K562 (cell line): ENCODE measurements around the gene ERN1. TPM values are rescaled to one million over a fixed set of nuclear protein-coding genes. Genes with fewer than 3 reads are reported as not detected.

Experiments
- DIDO1 ChIP-seq: fragments of 450-650 bp; IDR thresholded peaks from 2 replicates; pipeline ENCODE4 v1.6.1; 2016; ENCODE audit warnings: low read depth, missing biosample characterization, missing genetic modification characterization
- EWSR1 ChIP-seq: fragments of 450-650 bp; IDR thresholded peaks from 2 replicates; pipeline ENCODE4 v1.6.1; 2018; ENCODE audit warnings: borderline replicate concordance, mild to moderate bottlenecking, low read depth, moderate library complexity; ENCODE audit not compliant: partially characterized antibody
- HDAC8 ChIP-seq: fragments of 450-650 bp; IDR thresholded peaks from 2 replicates; pipeline ENCODE4 v1.6.1; 2016; ENCODE audit warnings: mild to moderate bottlenecking, missing genetic modification characterization, moderate library complexity, missing compliant biosample characterization
- HNRNPK ChIP-seq: fragments of 200-400 bp; formaldehyde crosslinking; IDR thresholded peaks from one replicate; pipeline ENCODE4 v1.6.1; 2018; ENCODE audit warnings: mild to moderate bottlenecking, low read depth, low read length; ENCODE audit not compliant: poor library complexity, severe bottlenecking
- KLF13 ChIP-seq: fragments of 450-650 bp; IDR thresholded peaks from 2 replicates; pipeline ENCODE4 v1.6.1; 2016; ENCODE audit warnings: missing genetic modification characterization, low read depth, mild to moderate bottlenecking, missing compliant biosample characterization, moderate library complexity, borderline replicate concordance
- NONO ChIP-seq, 2 experiments: fragments of 200-400 bp in 1 of 2; fragments of 450-650 bp in 1 of 2; formaldehyde crosslinking in 1 of 2; IDR thresholded peaks; 2 replicates each; pipeline ENCODE4 v1.6.1; 2017; ENCODE audit warnings: low read depth in 2 of 2, mild to moderate bottlenecking in 2 of 2, moderate library complexity in 2 of 2, low read length in 1 of 2
- POU5F1 ChIP-seq: fragments of 150-350 bp; IDR thresholded peaks from 2 replicates; pipeline ENCODE4 v1.6.1; 2014; ENCODE audit warnings: borderline replicate concordance, low read length, low read depth, mild to moderate bottlenecking; ENCODE audit not compliant: partially characterized antibody
- RBFOX2 ChIP-seq: fragments of 200-400 bp; formaldehyde crosslinking; IDR thresholded peaks from 2 replicates; pipeline ENCODE4 v1.6.1; 2017; ENCODE audit warnings: low read depth, mild to moderate bottlenecking, low read length, moderate library complexity
- SUPT5H ChIP-seq: fragments of 450-650 bp; IDR thresholded peaks from 2 replicates; pipeline ENCODE4 v1.6.1; 2016
- ZNF121 ChIP-seq: sonication (generic); formaldehyde crosslinking; conservative IDR thresholded peaks from 2 replicates; pipeline ENCODE4 v1.8.0; 2022; ENCODE audit warnings: missing genetic modification reagents
- ZNF197 ChIP-seq: fragments of 200-800 bp; sonication (Bioruptor generic); IDR thresholded peaks from 2 replicates; pipeline ENCODE4 v1.6.1; 2016; ENCODE audit warnings: low read depth, missing genetic modification characterization, missing compliant biosample characterization
- ZNF699 ChIP-seq: fragments of 250-450 bp; sonication (Bioruptor Pico); IDR thresholded peaks from 2 replicates; pipeline ENCODE4 v1.8.0; 2021; ENCODE audit warnings: mild to moderate bottlenecking, moderate library complexity; ENCODE audit not compliant: insufficient replicate concordance
- polyA plus RNA-seq, 8 experiments: library from polyadenylated mRNA; depleted of rRNA in 4 of 8; stranded (reverse) in 5 of 8; unstranded in 3 of 8; fragments of >200 nt; fragmentation: Nextera tagmentation in 2 of 8; fragmentation: Illumina TruSeq in 1 of 8; extraction: Ambion mirVana in 2 of 8; extraction: Trizol in 1 of 8; gene quantifications; 2 replicates each; pipeline versions ENCODE4 v1.2.1 to v1.2.3, GENCODE V29; 2011 to 2014; ENCODE audit warnings: inconsistent platforms in 1 of 8, missing spikeins in 1 of 8
- total RNA-seq, 7 experiments: library from RNA; depleted of rRNA in 6 of 7; stranded (reverse); fragments of >200 nt in 6 of 7; fragmentation: Illumina TruSeq in 2 of 7; extraction: Trizol in 2 of 7; gene quantifications; 2 replicates each; pipeline versions ENCODE4 v1.2.1 to v1.2.3, GENCODE V29; 2011 to 2021; ENCODE audit warnings: low replicate concordance in 1 of 7
- TF ChIP-seq, protein P1 (sequence below): sonication (generic); formaldehyde crosslinking; IDR thresholded peaks from 2 replicates; pipeline ENCODE4 v1.8.1; 2022; ENCODE audit warnings: missing genetic modification reagents
- TF ChIP-seq, protein P2 (sequence below): sonication (generic); formaldehyde crosslinking; IDR thresholded peaks from 2 replicates; pipeline ENCODE4 v1.9.0; 2022; ENCODE audit warnings: mild to moderate bottlenecking, missing genetic modification reagents
- TF ChIP-seq, protein P3 (sequence below): fragments of 450-650 bp; IDR thresholded peaks from one replicate; pipeline ENCODE4 v1.6.1; 2018; ENCODE audit warnings: mild to moderate bottlenecking, moderate library complexity; ENCODE audit not compliant: partially characterized antibody
- TF ChIP-seq, protein P4 (sequence below): fragments of 200-800 bp; sonication (Bioruptor generic); IDR thresholded peaks from 2 replicates; pipeline ENCODE4 v1.6.1; 2016; ENCODE audit warnings: missing genetic modification characterization, missing compliant biosample characterization
- TF ChIP-seq, protein P5 (sequence below): fragments of 250-450 bp; sonication (Bioruptor Pico); IDR thresholded peaks from 2 replicates; pipeline ENCODE4 v1.8.0; 2021; ENCODE audit warnings: borderline replicate concordance, mild to moderate bottlenecking, moderate library complexity; ENCODE audit not compliant: poor library complexity, severe bottlenecking

The ERN1 gene
- total and polyA plus RNA-seq, 9 of the 15 experiments (the other 6 are each of a cell fraction or from before 2014, with no cell fraction given): 2.1 to 22.5 (median 7.3) TPM

DNA sequence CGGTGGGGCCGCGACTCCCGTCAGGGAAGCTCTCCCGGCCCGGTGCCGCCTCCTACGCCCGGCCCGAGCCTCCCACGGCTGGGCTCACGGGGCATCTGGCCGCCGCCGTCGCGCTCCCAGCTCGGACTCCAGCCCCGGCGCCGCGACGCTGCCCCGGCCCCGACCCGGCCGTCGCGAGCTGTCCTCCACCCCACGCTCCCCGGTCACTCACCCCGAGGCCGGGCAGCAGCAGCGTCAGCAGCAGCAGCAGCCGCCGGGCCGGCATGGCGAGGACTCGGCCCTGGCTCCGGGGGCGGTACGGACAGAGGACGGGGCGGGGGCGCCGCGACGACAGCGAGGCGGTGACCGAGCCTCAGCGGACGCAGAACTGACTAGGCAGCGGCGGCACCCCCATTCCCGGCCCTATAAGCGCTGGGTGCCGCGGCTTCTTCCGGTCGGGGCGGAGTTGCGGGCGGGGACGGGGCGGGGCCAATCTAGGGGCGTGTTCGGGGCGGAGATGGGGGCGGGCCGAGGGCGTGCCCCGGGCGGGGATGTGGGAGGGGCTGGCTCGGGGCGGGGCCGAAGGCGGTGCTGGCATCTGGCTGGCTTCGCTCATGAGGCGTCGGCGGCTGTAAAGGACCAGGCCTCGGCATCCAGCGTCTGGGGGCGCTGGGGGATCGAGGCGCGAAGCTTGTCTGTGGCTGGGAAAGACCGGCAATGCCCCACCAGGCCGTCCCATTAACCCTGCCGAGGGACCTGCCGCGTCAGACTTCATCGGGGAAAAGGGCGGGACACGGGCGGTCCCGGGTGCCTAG, at the start of gene ERN1 (continued):
- TF ChIP-seq HDAC8: 0 out of 2 replicates have a peak, but pooled peaks have one; percentile 27
- TF ChIP-seq KLF13 (tag): 0 out of 2 replicates have a peak, but pooled peaks have one; percentile 26
- TF ChIP-seq POU5F1: no peak
- no peak for TF ChIP-seq DIDO1 (tag)
- no peak for TF ChIP-seq HNRNPK
- TF ChIP-seq NONO (IDR thresholded peaks at IDR 0.05; ENCODE audit: low read depth in 2 of 2, low read length in 1 of 2): peak; percentile 94 to 98
- TF ChIP-seq, protein P1, sequence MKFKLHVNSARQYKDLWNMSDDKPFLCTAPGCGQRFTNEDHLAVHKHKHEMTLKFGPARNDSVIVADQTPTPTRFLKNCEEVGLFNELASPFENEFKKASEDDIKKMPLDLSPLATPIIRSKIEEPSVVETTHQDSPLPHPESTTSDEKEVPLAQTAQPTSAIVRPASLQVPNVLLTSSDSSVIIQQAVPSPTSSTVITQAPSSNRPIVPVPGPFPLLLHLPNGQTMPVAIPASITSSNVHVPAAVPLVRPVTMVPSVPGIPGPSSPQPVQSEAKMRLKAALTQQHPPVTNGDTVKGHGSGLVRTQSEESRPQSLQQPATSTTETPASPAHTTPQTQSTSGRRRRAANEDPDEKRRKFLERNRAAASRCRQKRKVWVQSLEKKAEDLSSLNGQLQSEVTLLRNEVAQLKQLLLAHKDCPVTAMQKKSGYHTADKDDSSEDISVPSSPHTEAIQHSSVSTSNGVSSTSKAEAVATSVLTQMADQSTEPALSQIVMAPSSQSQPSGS (CRISPR knock-in tag): 0 out of 2 replicates have a peak, but pooled peaks have one; percentile 44
- TF ChIP-seq, protein P2, sequence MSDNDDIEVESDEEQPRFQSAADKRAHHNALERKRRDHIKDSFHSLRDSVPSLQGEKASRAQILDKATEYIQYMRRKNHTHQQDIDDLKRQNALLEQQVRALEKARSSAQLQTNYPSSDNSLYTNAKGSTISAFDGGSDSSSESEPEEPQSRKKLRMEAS (CRISPR knock-in tag): peak; percentile 48; the same call in 1 of the 2 replicates
- TF ChIP-seq ZNF197 (CRISPR knock-in tag): no peak
- TF ChIP-seq, protein P3, sequence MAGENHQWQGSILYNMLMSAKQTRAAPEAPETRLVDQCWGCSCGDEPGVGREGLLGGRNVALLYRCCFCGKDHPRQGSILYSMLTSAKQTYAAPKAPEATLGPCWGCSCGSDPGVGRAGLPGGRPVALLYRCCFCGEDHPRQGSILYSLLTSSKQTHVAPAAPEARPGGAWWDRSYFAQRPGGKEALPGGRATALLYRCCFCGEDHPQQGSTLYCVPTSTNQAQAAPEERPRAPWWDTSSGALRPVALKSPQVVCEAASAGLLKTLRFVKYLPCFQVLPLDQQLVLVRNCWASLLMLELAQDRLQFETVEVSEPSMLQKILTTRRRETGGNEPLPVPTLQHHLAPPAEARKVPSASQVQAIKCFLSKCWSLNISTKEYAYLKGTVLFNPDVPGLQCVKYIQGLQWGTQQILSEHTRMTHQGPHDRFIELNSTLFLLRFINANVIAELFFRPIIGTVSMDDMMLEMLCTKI: no peak
- no peak for TF ChIP-seq ZNF121 (CRISPR knock-in tag)
- TF ChIP-seq, protein P4, sequence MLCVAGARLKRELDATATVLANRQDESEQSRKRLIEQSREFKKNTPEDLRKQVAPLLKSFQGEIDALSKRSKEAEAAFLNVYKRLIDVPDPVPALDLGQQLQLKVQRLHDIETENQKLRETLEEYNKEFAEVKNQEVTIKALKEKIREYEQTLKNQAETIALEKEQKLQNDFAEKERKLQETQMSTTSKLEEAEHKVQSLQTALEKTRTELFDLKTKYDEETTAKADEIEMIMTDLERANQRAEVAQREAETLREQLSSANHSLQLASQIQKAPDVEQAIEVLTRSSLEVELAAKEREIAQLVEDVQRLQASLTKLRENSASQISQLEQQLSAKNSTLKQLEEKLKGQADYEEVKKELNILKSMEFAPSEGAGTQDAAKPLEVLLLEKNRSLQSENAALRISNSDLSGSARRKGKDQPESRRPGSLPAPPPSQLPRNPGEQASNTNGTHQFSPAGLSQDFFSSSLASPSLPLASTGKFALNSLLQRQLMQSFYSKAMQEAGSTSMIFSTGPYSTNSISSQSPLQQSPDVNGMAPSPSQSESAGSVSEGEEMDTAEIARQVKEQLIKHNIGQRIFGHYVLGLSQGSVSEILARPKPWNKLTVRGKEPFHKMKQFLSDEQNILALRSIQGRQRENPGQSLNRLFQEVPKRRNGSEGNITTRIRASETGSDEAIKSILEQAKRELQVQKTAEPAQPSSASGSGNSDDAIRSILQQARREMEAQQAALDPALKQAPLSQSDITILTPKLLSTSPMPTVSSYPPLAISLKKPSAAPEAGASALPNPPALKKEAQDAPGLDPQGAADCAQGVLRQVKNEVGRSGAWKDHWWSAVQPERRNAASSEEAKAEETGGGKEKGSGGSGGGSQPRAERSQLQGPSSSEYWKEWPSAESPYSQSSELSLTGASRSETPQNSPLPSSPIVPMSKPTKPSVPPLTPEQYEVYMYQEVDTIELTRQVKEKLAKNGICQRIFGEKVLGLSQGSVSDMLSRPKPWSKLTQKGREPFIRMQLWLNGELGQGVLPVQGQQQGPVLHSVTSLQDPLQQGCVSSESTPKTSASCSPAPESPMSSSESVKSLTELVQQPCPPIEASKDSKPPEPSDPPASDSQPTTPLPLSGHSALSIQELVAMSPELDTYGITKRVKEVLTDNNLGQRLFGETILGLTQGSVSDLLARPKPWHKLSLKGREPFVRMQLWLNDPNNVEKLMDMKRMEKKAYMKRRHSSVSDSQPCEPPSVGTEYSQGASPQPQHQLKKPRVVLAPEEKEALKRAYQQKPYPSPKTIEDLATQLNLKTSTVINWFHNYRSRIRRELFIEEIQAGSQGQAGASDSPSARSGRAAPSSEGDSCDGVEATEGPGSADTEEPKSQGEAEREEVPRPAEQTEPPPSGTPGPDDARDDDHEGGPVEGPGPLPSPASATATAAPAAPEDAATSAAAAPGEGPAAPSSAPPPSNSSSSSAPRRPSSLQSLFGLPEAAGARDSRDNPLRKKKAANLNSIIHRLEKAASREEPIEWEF (CRISPR knock-in tag): no peak
- no peak for TF ChIP-seq ZNF699 (CRISPR knock-in tag)
- TF ChIP-seq SUPT5H: peak; percentile 84
- no peak for TF ChIP-seq EWSR1
- TF ChIP-seq, protein P5, sequence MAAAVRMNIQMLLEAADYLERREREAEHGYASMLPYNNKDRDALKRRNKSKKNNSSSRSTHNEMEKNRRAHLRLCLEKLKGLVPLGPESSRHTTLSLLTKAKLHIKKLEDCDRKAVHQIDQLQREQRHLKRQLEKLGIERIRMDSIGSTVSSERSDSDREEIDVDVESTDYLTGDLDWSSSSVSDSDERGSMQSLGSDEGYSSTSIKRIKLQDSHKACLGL (CRISPR knock-in tag): no peak
- TF ChIP-seq RBFOX2: peak; percentile 99
